ENCODE measurements around the gene CPA2.
"Not testable (repeated sequence)": the region's sequence is repeated elsewhere in the genome, so short reads cannot be mapped to it uniquely, and the experiment has no call there.

GRCh38 chr7:130321542-130322229 lies 55.0 kb downstream of the CPA2 start:
- TF ChIP-seq ZNF274 (IDR thresholded peaks at IDR 0.05; ENCODE audit: low read depth, low read length); SUZ12 (IDR thresholded peaks at IDR 0.05; ENCODE audit: extremely low read depth, insufficient read depth, insufficient read length); YY1 (IDR thresholded peaks at IDR 0.05; ENCODE audit: insufficient read depth, insufficient read length): not testable (repeated sequence)
